ENCODE measurements around the gene CDC42BPA.
"Not testable (repeated sequence)": the region's sequence is repeated elsewhere in the genome, so short reads cannot be mapped to it uniquely, and the experiment has no call there.

Gene CDC42BPA

DNA sequence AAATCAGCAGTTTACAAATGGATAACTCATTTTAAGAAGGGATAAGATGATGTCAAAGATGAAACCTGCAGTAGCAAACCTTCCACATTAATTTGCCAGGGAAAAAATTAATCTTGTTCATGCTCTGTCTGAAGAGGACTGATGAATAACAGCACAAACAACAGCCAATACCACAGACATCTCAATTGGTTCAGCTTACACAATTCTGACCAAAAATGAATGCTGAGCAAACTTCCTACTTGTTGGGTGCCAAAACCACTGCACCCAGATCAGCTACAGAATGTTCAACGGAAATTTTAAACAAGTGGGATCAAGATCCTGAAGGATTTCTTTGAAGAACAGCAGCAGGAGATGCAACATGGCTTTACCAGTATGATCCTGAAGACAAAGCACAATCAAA, 279.9 kb downstream of the CDC42BPA start:
- no peak for DNase-seq

- DNase-seq = no peak
Measured at GRCh38 chr1:227037121-227037520, 281.2 kb downstream of the CDC42BPA start.

DNA sequence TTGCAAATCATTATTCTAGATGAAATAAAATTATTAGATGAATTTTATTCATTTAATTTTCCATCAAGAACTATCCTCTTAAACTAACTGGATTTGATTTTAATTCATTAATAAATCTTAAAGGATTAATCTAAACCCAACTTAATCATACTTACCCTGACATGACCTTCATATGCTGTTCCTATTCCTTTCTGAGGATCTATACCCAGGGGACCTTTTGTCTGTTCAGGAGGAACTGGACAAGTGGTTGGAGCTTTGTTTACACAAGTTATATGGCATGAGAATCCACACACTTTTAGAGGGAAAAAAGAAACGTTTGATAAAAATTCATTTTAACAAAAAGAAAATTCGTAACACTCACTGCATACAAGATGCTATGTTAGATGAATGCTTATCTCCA, 283.0 kb downstream of the CDC42BPA start:
- DNase-seq = no peak

GRCh38 chr1:227033880-227034279, 284.4 kb downstream of the CDC42BPA start:
- DNase-seq = no peak

- DNase-seq = no peak
Measured at GRCh38 chr1:227032396-227032795, 285.9 kb downstream of the CDC42BPA start.

- no peak for DNase-seq
Measured at GRCh38 chr1:227016990-227017389, 301.3 kb downstream of the CDC42BPA start.

- no peak for DNase-seq
Measured at GRCh38 chr1:227010645-227011044, 307.6 kb downstream of the CDC42BPA start.

DNA sequence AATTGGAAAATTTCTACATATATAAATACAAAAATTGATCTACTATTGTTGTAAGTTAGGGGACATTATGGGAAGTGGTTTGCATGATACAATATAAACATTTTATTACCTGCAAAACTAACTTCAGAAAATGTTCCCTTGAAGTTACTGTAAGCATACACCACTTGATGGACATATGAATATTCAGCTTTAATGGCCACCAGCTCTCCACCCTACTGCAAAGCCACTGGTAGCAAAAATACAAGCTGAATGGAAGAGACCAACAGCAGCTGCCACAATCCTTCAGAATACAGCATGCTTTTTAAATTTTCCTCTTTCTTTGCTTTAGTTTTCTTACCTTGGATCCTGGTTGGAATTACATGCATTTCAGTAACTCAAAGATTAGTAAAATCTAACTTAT, 308.4 kb downstream of the CDC42BPA start:
- no peak for DNase-seq

GRCh38 chr1:227006226-227006796, 312.0 kb downstream of the CDC42BPA start:
- no peak for DNase-seq

DNA sequence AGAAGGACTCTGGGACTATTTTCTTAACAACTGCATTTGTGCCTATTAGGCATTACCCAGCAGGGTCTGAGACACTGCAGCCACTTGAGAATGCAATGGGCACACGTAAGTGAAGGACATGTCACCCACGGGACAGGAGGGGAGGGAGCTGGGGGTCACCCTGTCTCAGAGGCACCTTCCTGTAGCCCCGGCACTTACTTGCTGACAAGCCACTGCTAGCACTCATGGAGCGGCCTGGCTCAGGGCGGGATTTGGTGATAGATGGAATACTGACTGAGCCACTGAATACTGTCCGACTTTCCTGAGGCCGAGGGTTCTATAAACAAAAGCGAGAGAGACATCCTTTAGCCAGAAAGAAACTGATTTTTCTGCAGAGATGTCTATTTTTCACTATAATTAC, 313.5 kb downstream of the CDC42BPA start:
- no peak for DNase-seq

DNA sequence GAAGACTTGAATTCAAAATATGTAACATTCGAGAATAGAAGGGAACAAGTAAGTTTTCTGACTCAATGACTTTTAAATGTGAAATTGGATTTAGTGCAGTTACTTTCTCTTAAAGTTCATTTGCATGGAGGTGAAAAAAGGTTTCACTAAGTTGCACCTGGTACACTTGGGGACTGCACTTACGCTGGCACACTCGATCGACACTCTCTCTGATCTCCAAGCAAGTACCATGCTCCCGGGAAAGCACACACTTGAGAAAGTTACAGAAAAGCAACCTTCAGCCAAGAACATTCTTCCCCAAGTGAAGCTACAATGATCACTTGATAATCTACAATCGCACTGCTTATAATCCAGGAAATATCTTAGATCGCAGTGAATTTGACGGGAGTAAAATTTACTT, 315.1 kb downstream of the CDC42BPA start:
- DNase-seq = no peak

DNA sequence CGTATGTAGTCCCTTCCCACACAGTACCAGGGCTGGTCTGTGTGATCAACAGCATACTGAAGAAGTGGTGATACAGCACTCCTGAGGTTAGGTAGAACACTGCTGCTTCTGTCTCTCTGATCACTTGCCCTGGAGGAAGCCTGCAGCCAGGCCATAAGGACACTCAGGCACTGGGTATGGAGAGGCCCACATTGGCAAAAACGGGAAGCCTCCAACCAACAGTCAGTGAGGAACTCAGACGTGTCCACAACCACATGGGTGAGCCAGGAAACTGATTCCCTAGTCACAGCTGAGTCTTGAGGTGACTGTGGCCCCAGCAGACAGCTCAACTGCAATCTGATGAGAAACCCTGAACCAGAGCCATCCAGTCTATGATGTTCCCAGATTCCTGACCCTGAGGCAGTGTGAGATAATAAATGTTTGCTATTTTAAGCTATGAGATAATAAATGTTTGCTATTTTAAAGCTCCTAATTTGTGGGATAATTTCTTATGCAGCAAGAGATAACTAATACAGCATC, 315.7 kb downstream of the CDC42BPA start:
- no peak for DNase-seq

DNA sequence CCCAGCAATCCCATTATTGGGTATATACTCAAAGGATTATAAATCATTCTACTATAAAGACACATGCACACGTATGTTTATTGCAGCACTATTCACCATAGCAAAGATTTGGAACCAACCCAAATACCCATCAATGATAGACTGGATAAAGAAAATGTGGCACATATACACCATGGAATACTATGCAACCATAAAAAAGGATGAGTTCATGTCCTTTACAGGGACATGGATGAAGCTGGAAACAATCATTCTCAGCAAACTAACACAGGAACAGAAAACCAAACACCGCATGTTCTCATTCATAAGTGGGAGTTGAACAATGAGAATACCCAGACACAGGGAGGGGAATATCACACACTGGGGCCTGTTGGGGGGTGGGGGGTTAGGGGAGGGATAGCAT, 318.7 kb downstream of the CDC42BPA start:
- DNase-seq = not testable (repeated sequence)

DNA sequence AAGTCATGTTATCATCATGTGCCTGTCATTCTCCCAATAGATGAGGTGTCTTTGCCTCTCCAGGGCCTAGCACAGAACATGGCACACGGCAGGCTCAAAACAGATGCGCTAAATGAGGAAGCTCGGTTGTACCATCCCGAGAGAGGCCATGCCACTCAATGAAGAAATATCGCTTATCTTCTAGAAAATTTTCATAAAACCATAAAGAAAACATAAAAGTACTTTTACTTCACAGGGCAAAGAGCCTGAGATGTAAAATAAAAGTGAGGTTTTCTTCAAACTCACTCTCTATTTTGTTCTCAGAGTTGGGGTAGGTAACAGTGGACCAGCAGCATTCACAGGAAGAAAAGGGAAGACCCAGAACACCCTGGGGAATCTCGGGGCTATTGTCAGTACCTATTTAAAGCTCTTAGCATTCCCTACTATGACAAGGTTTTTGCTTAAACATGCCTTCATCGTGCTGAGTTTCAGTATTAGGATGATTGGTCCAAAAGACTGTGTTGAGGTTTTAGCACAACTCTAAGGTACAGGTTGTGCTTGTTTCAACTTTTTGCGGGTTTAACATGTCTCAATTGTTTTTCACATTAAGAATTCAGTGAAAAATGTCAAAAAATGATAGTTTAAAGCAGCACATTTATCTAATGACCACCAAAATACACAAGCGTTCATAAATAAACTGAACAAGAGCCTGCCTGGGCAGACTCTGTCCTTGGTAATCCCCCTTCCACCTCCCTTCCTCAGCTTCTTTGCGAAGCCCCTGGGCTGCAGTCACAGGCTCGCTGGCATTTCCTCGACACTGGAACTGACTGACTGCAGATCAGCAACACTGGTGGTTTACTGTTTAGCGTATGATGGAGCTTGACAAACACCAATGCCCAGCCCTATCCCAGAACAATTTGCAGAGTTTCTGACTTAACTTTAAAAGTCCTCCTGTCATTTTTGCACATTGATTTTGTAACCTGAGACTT, 322.6 kb downstream of the CDC42BPA start:
- no peak for DNase-seq

DNA sequence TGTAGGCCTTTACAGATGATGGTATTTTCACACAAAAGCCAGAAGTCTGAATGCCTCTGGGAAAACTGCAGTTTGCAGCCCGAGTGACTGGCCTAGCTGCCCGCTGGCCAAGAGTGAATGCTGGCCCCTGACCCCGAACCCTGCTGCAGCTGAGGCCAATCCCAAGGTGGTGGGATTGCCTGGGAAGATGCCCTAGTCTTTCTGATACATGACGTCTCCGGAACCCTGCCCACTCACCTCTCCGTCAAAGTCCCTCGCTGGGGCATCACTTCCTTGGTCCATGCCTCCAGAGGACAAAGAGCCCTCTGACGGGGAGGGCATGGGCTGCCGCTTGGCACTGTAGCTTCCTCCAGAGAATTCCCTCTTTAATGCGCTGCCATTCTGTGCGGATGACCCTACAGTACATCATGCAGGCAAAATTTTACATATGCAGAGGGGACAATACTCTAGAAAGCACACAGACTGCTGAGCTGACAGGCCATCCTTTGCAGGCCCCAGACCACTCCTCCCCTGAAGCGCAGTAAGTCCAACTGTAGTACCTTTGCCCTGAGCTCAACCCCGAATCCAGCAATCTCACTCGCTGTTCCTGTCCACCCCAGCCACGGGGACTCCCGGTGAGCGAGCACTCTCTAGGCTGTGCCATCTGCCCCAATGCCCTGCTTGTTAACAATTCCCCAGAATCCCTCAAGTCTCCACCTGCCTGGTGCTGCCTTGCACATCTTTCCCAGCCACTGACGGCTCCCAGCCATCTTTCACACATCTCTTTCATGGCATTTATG, 323.5 kb downstream of the CDC42BPA start:
- no peak for DNase-seq

GRCh38 chr1:226993814-226994585, 324.3 kb downstream of the CDC42BPA start:
- DNase-seq = no peak

- DNase-seq = no peak
Measured at GRCh38 chr1:226991920-226992319, 326.4 kb downstream of the CDC42BPA start.

DNA sequence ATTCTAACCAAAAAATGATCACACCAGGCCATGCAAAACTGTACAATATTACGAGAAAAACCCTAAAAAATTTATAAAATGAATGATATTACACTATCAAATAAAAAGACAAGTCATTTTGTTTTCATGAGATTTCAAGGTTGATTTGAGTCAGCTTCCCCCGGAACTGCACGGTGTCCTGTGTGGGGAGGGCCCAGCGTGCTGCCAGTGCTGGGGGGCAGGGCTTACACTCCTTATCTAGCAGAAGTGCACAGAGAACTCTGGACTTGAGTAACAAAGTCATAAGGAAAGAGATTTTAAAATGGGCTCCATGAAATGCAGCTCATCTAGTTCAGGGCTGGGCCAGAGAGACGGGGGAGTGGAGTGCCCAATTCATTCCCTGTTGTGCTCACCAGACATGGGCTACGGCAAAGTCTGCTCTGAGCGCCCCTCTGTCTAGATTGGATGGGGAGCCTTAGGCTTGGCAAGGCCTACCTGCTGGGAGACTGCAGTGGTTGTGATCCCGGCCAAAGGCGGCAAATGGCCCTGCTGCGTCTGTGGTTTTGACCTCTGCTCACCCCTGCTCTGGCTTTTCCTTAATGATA, 328.1 kb downstream of the CDC42BPA start:
- DNase-seq = no peak

DNA sequence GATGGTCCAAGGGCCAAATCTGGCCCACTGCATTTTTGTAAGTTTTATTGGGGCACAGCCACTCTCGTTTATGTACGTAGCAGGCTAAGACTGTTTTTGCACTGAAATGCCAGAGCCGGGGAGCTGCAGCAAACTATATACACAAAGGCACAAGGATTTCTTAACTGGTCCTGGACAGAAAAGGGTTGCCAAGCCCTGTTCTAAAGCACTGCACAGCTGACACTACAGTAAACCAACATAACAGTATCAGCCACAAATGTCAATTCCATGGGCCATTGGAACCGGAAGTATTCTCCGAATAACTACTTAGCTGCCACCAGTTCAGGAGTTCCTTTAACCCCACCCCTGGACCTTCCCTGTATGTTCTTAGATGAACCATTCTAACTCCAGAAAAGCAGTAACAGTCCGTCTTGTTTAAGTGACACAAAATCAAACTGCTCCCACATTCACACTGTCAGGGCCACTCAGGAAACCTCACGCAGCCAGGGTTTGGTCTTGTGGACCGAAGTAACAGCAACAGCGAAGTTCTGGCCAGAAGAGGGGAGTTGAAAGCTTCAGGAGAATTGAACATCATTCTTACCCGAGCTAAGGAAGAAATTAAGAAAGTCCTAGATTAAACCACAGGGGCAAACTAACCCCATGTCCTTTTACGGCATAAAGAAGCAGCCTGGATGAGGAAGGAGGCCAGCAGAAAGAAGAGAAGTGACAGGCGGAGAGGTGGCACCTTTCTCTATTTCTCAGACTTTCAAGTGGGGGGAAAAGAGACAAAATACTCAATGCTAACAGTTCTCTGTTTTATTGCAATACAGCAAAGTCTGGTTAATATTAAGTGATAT, 329.0 kb downstream of the CDC42BPA start:
- no peak for DNase-seq

GRCh38 chr1:226988334-226988666, 330.0 kb downstream of the CDC42BPA start:
- peak; percentile 64 for DNase-seq

GRCh38 chr1:226987623-226988333, 330.5 kb downstream of the CDC42BPA start:
- DNase-seq = no peak
